HL-60/S4 treated with phorbol 12-myristate 13-acetate at 8.2 ng/mL for 4 days and 3 days (cell line): ENCODE measurements around the gene FRMD4A.

Experiments used
- in situ Hi-C: fragments of 300-500 bp; cut with MboI; formaldehyde crosslinking; loops from 2 replicates; pipeline ENCODE4 v1.15.0; 2022; ENCODE audit warnings: low sequenced_read_pairs

The FRMD4A gene

GRCh38 chr10:14024329-14025202 is 306.2 kb downstream of the FRMD4A start:
- in situ Hi-C loops, result no loop called here

- in situ Hi-C loops, result no loop called here
These were observed 306.9 kb downstream of the FRMD4A start for GRCh38 chr10:14023673-14024328.

GRCh38 chr10:14022954-14023672 is 307.6 kb downstream of the FRMD4A start:
- in situ Hi-C loops, result no loop called here

- in situ Hi-C loops, result no loop called here
These were observed 308.7 kb downstream of the FRMD4A start for GRCh38 chr10:14022052-14022451.

GRCh38 chr10:14020037-14020664 is 310.6 kb downstream of the FRMD4A start:
- in situ Hi-C loops, result no loop called here

GRCh38 chr10:14017467-14017866 is 313.3 kb downstream of the FRMD4A start:
- in situ Hi-C loops, result no loop called here

- in situ Hi-C loops, result no loop called here
These were observed 313.8 kb downstream of the FRMD4A start for GRCh38 chr10:14016931-14017333.

GRCh38 chr10:14016011-14016536 is 314.6 kb downstream of the FRMD4A start:
- in situ Hi-C loops, result no loop called here

GRCh38 chr10:14014423-14014822 is 316.3 kb downstream of the FRMD4A start:
- in situ Hi-C loops, result no loop called here

- in situ Hi-C loops, result no loop called here
These were observed 319.8 kb downstream of the FRMD4A start for GRCh38 chr10:14010769-14011574.

GRCh38 chr10:14010101-14010558 is 320.6 kb downstream of the FRMD4A start:
- in situ Hi-C loops, result no loop called here

GRCh38 chr10:14009371-14010100 is 321.2 kb downstream of the FRMD4A start:
- in situ Hi-C loops, result no loop called here

GRCh38 chr10:14008740-14009080 is 322.0 kb downstream of the FRMD4A start:
- in situ Hi-C loops, result no loop called here

- in situ Hi-C loops, result no loop called here
These were observed 326.2 kb downstream of the FRMD4A start for GRCh38 chr10:14004536-14004935.

- in situ Hi-C loops, result no loop called here
These were observed 327.1 kb downstream of the FRMD4A start for GRCh38 chr10:14003517-14004184.

GRCh38 chr10:14001298-14002040 is 329.3 kb downstream of the FRMD4A start:
- in situ Hi-C loops, result no loop called here

- in situ Hi-C loops, result no loop called here
These were observed 332.4 kb downstream of the FRMD4A start for GRCh38 chr10:13998163-13998835.

GRCh38 chr10:13997650-13998049 is 333.1 kb downstream of the FRMD4A start:
- in situ Hi-C loops, result no loop called here
